ENCODE results near the gene SESN1. TPM values are rescaled to one million over a fixed set of nuclear protein-coding genes. Genes with fewer than 3 reads are reported as not detected.

The SESN1 gene
- total RNA-seq, 2 experiments from 2014 or later: 23.1 to 24.5 TPM

DNA sequence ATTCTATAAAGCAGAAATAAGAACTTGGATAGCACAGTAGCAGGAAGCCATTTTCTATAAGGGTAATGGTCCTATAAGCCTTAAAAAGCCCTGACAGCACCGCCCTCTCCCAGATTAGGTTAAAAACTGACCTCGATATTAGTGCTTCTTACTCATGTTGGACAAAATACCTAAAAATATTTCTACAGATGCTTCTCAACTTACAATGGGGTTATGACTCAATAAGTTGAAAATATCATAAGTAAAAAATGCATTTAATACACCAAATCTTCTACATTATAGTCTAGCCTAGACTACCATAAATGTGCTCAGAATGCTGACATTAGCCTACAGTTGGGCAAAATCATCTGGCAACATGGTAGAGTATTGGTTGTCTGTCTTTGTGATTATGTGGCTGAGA, 70.3 kb downstream of the SESN1 start:
- peaks cover 8% of the 10 kb centered on the region for H3K36me3 Mint-ChIP-seq (ENCODE audit: low read depth)
- H3K27me3 Mint-ChIP-seq (ENCODE audit: low read depth): peaks cover under 1% of the 10 kb centered on the region
- DNase-seq (no peak), ATAC-seq (no peak)
- no peaks in the 10 kb centered on the region for H3K9me3 Mint-ChIP-seq (ENCODE audit: insufficient read depth)
- no peak overlapping the region for H3K4me3 Mint-ChIP-seq
- ChIA-PET CTCF (no interaction called here), POLR2A (no interaction called here)
- peaks cover 13% of the 10 kb centered on the region for H3K4me1 Mint-ChIP-seq (ENCODE audit: low read depth)
- H3K27ac Mint-ChIP-seq: no peak overlapping the region

DNA sequence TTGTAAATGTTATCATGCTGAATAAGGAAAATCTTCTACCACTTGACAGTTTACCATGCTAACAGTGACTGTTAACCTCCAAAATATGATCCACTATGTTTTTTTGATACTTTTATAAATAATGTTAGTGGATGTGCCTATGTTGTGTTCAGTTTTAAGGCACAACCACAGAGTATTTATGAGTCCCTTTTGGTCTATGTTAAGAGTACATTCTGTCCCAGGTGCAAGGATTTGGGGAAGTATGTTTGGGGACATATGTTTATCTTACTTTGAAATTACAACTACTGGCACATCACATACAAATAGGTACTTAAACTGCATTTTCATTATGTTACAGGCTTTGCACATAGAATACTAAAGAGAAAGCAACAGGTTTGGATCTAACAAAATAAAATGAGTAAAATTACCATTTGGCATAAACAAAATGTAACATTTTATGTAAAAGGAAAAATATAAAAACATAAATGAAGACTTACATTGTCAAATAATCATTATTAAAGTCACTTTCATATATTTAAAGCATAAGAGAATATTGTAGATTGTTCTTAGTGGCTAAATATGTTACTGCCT, 71.2 kb downstream of the SESN1 start:
- Mint-ChIP-seq H3K36me3 (ENCODE audit: low read depth) (peaks cover 8% of the 10 kb centered on the region), H3K4me3 (no peak overlapping the region), H3K4me1 (ENCODE audit: low read depth) (peaks cover 13% of the 10 kb centered on the region)

DNA sequence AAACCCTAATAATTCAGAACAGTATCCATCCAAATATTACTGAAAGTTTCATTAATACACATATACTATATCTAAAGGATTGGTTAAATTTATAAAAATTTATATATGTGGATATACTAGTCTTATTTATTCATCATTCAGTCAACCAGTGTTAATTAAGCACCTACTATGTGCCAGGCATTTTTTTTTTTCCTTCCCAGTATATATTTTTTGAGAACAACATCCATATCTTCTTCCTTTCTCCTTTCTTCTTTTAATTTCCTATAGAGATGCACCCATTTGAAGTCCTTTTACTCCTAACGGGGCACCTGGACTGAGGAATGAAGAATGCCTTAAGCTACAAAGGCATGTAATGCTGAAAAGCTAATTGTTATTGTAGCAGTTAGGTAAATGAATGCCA, 72.8 kb downstream of the SESN1 start:
- Mint-ChIP-seq H3K27me3 (ENCODE audit: low read depth) (no peaks in the 10 kb centered on the region), H3K27ac (no peak overlapping the region), H3K9me3 (ENCODE audit: insufficient read depth) (no peaks in the 10 kb centered on the region), H3K4me3 (no peak overlapping the region), H3K4me1 (ENCODE audit: low read depth) (peaks cover 13% of the 10 kb centered on the region), H3K36me3 (ENCODE audit: low read depth) (peaks cover 8% of the 10 kb centered on the region)
- CTCF ChIA-PET: interaction anchor here (0.6 to 1.4 kb wide), 3 partner anchors 11 to 141 kb away, joined by 3 read pairs; no protein-coding TSS in a partner anchor
- ATAC-seq (no peak), DNase-seq (no peak)
- POLR2A ChIA-PET: no interaction called here

More for the DNA sequence above, 71.2 kb downstream of the SESN1 start:
- ATAC-seq (no peak), DNase-seq (no peak)
- ChIA-PET POLR2A (no interaction called here), CTCF (no interaction called here)
- no peak overlapping the region for H3K27ac Mint-ChIP-seq
- H3K27me3 Mint-ChIP-seq (ENCODE audit: low read depth): no peaks in the 10 kb centered on the region
- no peaks in the 10 kb centered on the region for H3K9me3 Mint-ChIP-seq (ENCODE audit: insufficient read depth)

DNA sequence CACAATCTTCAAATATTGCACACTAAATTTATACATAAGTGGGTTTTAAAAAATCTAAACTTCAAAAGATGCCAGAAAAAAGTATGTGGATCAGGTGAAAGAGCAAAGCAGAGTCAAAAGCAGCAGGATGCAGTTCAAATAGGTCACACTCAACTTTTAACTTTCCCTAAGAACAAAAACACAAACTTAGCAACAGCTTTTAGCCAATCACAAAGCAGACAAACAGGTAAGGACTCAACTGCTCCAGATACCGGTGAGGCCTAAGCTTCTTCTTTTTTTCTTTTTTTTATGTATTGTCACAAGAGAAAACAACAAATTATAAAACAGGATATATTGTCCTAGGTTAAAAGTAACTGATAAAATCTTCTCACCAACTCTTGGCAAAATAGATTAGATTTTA, 74.7 kb downstream of the SESN1 start:
- H3K4me1 Mint-ChIP-seq (ENCODE audit: low read depth): peaks cover 8% of the 10 kb centered on the region
- ATAC-seq (no peak), DNase-seq (no peak)
- no peaks in the 10 kb centered on the region for H3K9me3 Mint-ChIP-seq (ENCODE audit: insufficient read depth)
- H3K27ac Mint-ChIP-seq: no peak overlapping the region
- H3K4me3 Mint-ChIP-seq: no peak overlapping the region
- no peaks in the 10 kb centered on the region for H3K27me3 Mint-ChIP-seq (ENCODE audit: low read depth)
- ChIA-PET CTCF (interaction anchor here (1.8 kb wide), 1 partner anchor 10 kb away, joined by 6 read pairs; no protein-coding TSS in a partner anchor), POLR2A (no interaction called here)
- peaks cover 3% of the 10 kb centered on the region for H3K36me3 Mint-ChIP-seq (ENCODE audit: low read depth)

DNA sequence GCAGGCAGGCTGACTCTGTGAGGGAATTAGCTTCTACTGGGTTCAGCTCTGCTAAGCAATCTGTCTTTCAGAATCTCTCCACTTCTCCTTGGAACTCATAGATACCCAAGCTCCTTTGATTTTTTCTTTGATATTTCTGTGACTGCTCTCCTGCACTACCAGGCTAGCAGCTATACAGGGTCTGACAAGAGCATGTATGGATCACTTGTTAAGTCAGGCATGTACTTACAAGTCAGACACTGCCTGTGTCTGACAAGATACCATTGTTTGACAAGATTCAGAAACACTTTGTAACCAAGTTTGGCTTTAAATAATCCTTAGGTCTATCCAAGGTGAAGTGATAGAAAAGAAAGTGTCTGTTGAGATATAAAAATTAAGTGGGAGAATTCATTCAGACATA, 79.5 kb downstream of the SESN1 start:
- CTCF ChIA-PET: interaction anchor here (0.8 to 3.7 kb wide), 7 partner anchors 21 to 367 kb away, joined by 3 to 31 read pairs (median 3); partner anchors contain the start of gene CD164
- H3K9me3 Mint-ChIP-seq (ENCODE audit: insufficient read depth): no peaks in the 10 kb centered on the region
- no peaks in the 10 kb centered on the region for H3K36me3 Mint-ChIP-seq (ENCODE audit: low read depth)
- H3K27me3 Mint-ChIP-seq (ENCODE audit: low read depth): no peaks in the 10 kb centered on the region
- peaks cover 18% of the 10 kb centered on the region for H3K4me1 Mint-ChIP-seq (ENCODE audit: low read depth)
- DNase-seq: no peak
- POLR2A ChIA-PET: no interaction called here
- H3K4me3 Mint-ChIP-seq: no peak overlapping the region
- no peak for ATAC-seq
- H3K27ac Mint-ChIP-seq: no peak overlapping the region

DNA sequence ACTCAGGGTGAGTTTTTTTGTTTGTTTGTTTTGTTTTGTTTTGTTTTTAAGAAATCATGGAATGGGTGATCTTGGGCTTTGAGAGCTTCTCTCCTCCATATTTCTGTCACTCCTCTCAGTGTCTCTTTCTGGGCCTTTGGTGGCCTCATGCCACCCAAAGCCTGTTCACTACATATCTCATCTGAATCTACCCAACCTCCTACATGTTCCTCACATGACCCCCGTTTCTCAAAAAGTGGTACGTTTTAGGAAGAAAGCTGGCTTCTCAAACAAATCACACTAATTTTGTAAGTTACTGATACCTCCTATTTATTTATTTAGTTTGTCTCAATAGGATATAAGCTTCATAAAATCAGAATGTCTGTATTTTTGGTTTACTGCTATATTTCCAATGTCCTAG, 80.0 kb downstream of the SESN1 start:
- Mint-ChIP-seq H3K36me3 (ENCODE audit: low read depth) (no peaks in the 10 kb centered on the region), H3K27ac (no peak overlapping the region), H3K4me3 (no peak overlapping the region), H3K4me1 (ENCODE audit: low read depth) (peaks cover 21% of the 10 kb centered on the region), H3K9me3 (ENCODE audit: insufficient read depth) (no peaks in the 10 kb centered on the region), H3K27me3 (ENCODE audit: low read depth) (no peaks in the 10 kb centered on the region)
- CTCF ChIA-PET: interaction anchor here (0.7 to 3.7 kb wide), 8 partner anchors 22 to 368 kb away, joined by 3 to 31 read pairs (median 3); partner anchors contain the start of gene CD164
- POLR2A ChIA-PET: no interaction called here
- ATAC-seq (no peak), DNase-seq (no peak)

DNA sequence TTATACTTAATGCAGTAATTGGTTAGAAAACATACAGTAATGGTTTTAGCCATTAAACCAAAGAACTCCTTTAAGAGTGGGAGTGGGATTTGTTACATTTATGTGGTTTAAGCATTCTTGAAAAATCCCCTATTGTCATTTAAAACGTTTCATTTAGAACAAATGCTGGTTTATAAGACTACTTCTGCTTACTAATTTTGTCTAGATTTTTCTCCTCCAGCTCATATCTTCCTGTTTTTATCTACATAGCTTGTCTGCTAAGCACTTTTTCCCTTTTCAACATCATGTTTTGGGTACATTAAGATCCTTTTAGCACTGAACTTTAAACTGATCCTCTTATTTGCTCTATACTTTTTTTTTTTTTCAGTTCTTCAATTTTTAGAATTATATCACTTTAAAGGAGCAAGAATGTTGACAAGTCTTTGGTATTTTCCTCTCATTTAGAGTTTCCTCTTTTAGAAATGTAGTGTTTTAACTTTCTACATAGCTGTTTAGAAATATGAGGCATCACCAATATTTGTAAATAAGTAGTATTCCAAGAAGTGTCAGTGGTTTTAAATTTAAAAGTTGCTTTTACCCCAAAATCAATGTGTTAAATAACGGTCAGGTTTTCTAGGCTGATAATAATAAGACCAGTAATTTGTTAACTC, 80.9 kb downstream of the SESN1 start:
- Mint-ChIP-seq H3K9me3 (ENCODE audit: insufficient read depth) (no peaks in the 10 kb centered on the region), H3K27ac (no peak overlapping the region), H3K4me3 (no peak overlapping the region), H3K4me1 (ENCODE audit: low read depth) (peaks cover 22% of the 10 kb centered on the region), H3K36me3 (ENCODE audit: low read depth) (no peaks in the 10 kb centered on the region), H3K27me3 (ENCODE audit: low read depth) (no peaks in the 10 kb centered on the region)
- DNase-seq (no peak), ATAC-seq (no peak)
- POLR2A ChIA-PET: interaction anchor here (0.6 kb wide), 1 partner anchor 51 kb away, joined by 3 read pairs; no protein-coding TSS in a partner anchor
- CTCF ChIA-PET: interaction anchor here (1.2 to 3.7 kb wide), 4 partner anchors 23 to 369 kb away, joined by 3 to 31 read pairs (median 3); partner anchors contain the start of gene CD164

GRCh38 chr6:109010705-109011102, 83.9 kb downstream of the SESN1 start:
- CTCF ChIA-PET: interaction anchor here (0.7 to 4.3 kb wide), 15 partner anchors 9 to 469 kb away, joined by 3 to 21 read pairs (median 3); partner anchors contain the start of genes CD164, CEP57L1 and SESN1
- Mint-ChIP-seq H3K27me3 (ENCODE audit: low read depth) (no peaks in the 10 kb centered on the region), H3K9me3 (ENCODE audit: insufficient read depth) (no peaks in the 10 kb centered on the region), H3K4me1 (ENCODE audit: low read depth) (peaks cover 44% of the 10 kb centered on the region), H3K4me3 (peak overlapping the region; percentile 92), H3K36me3 (ENCODE audit: low read depth) (peaks cover 8% of the 10 kb centered on the region), H3K27ac (no peak overlapping the region)
- ATAC-seq (no peak), DNase-seq (no peak)
- POLR2A ChIA-PET: interaction anchor here (1.6 to 1.7 kb wide), 2 partner anchors 84 to 88 kb away, joined by 6 to 12 read pairs; partner anchors contain the start of gene SESN1

- ATAC-seq: peak; percentile 1
- Mint-ChIP-seq H3K36me3 (ENCODE audit: low read depth) (peaks cover 8% of the 10 kb centered on the region), H3K4me3 (peak overlapping the region; percentile 92), H3K4me1 (ENCODE audit: low read depth) (peaks cover 41% of the 10 kb centered on the region), H3K9me3 (ENCODE audit: insufficient read depth) (no peaks in the 10 kb centered on the region), H3K27me3 (ENCODE audit: low read depth) (no peaks in the 10 kb centered on the region), H3K27ac (peak overlapping the region; percentile 95)
- no peak for DNase-seq
- CTCF ChIA-PET: interaction anchor here (0.7 to 4.3 kb wide), 17 partner anchors 9 to 468 kb away, joined by 3 to 21 read pairs (median 3); partner anchors contain the start of genes CD164, CEP57L1 and SESN1
- POLR2A ChIA-PET: interaction anchor here (0.6 to 1.7 kb wide), 5 partner anchors 45 to 140 kb away, joined by 3 to 12 read pairs (median 3); partner anchors contain the start of gene SESN1
These were observed 84.5 kb downstream of the SESN1 start for GRCh38 chr6:109009962-109010704.

DNA sequence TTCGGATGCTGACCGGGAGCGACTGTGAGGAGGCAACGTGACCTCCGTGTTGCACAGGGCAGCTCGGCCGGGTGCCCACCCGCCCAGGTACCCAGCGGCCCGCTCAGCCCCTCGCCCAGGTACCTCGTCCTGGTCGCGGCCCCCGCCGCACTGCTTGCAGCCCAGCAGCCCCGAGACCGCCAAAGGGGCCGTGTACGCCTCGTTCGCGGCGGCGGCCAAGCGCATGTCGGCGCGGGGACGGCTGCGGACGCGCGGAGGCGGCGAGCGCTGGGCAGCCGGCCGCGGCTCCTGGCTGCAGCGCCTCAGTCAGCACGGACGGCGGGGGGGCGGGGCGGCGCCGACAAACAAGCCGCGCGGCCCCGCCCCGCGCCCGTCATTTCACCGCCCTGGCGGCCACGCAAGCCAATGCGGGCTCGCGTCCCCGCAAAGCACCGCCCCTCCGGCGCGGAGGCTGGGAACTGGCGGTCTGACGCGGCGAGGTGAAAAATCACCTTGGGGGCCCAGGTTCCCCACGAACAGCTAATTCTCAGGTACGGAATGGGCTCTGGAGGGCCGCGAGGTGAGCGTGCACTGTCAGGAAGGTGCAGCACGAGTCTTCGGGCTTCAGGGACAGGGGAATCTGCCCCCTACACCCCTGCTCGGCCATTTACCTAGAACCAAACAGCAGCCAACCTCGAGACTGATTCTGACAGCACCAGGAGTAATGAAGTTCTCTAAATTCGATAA, 85.2 kb downstream of the SESN1 start:
- Mint-ChIP-seq H3K4me3 (peak overlapping the region; percentile 92), H3K9me3 (ENCODE audit: insufficient read depth) (no peaks in the 10 kb centered on the region), H3K36me3 (ENCODE audit: low read depth) (peaks cover 11% of the 10 kb centered on the region), H3K27ac (peak overlapping the region; percentile 95), H3K27me3 (ENCODE audit: low read depth) (no peaks in the 10 kb centered on the region), H3K4me1 (ENCODE audit: low read depth) (peaks cover 42% of the 10 kb centered on the region)
- DNase-seq (peak; percentile 93), ATAC-seq (peak; percentile 96)
- ChIA-PET POLR2A (interaction anchor here (0.6 to 1.7 kb wide), 9 partner anchors 27 to 140 kb away, joined by 3 to 12 read pairs (median 3); partner anchors contain the start of gene SESN1), CTCF (interaction anchor here (0.7 to 4.3 kb wide), 15 partner anchors 10 to 468 kb away, joined by 3 to 21 read pairs (median 3); partner anchors contain the start of genes CD164, CEP57L1 and SESN1)
